ENCODE data around the gene IER3. TPM values are rescaled to one million over a fixed set of nuclear protein-coding genes. Genes with fewer than 3 reads are reported as not detected.

Gene IER3
- total and polyA plus RNA-seq, 2 of the 13 experiments (the other 11 are each of a cell fraction or from before 2014, with no cell fraction given): 51.1 to 131 TPM

DNA sequence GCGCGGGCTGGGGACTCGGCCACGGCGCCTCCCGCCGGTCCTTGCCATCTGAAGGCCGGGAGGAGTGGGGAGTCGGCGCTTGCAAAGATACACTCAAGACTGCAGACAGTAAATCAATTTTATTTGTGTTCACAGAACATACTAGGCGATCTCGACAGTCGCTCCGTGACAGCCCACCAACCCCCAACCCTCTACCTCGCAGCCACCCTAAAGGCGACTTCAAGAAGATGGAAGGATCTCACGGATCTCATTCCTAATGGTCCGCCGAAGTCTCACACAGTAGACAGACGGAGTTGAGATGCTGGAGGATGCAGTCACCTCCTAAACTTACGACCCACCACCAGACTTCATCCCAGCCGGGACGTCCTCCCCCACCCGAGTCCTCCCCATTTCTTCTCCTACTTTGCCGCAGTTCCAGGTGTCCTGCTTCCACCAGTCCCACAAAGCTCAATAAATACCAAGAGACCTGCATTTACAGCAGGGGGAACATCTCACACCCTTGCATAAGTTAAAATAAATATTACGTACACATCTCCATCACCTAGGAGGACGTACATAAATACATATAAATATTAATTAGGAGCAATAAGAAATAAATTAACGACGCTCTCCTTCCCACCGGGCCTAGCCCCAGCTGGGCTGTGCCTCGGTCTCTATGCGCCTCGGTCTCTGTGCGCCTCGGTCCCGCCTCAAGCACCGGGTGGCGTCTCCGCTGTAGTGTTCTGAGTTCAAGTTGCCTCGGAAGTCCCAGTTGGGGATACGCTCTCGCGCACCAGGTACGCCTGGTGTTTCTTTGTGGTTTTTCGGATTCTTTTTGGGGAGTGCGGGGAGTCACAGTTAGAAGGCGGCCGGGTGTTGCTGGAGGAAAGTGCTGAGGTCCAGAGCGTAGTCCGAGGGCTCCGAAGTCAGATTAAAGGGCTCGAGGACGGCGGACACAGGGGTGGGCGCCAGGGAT is 971 bp downstream of the IER3 start (continued):
- TF ChIP-seq FOXM1 (CRISPR knock-in tag; IDR thresholded peaks at IDR 0.05) (0 out of 2 replicates have a peak, but pooled peaks have one; percentile 52), MED8 (CRISPR knock-in tag; IDR thresholded peaks at IDR 0.05; ENCODE audit: insufficient replicate concordance) (no peak), ZNF350 (CRISPR knock-in tag; IDR thresholded peaks at IDR 0.05; ENCODE audit: borderline replicate concordance, low read depth) (peak; percentile 36), TEAD3 (CRISPR knock-in tag; optimal IDR thresholded peaks at IDR 0.05; ENCODE audit: borderline replicate concordance) (peak; percentile 3), ZNF263 (CRISPR knock-in tag; IDR thresholded peaks at IDR 0.05) (peak; percentile 96), KLF15 (CRISPR knock-in tag; IDR thresholded peaks at IDR 0.05; ENCODE audit: borderline replicate concordance) (peak; percentile 54), ZKSCAN5 (CRISPR knock-in tag; IDR thresholded peaks at IDR 0.05) (peak; percentile 38; the same call in 1 of the 2 replicates), PAF1 (CRISPR knock-in tag; IDR thresholded peaks at IDR 0.05) (0 out of 2 replicates have a peak, but pooled peaks have one; percentile 71), HNRNPH1 (optimal IDR thresholded peaks at IDR 0.05; ENCODE audit: low read depth, low read length) (peak; percentile 20), JUNB (CRISPR knock-in tag; IDR thresholded peaks at IDR 0.05; ENCODE audit: borderline replicate concordance) (peak; percentile 51), PCBP1 (IDR thresholded peaks at IDR 0.05; ENCODE audit: borderline replicate concordance, low read depth, low read length) (0 out of 2 replicates have a peak, but pooled peaks have one; percentile 13), ZNF101 (CRISPR knock-in tag; IDR thresholded peaks at IDR 0.05; ENCODE audit: borderline replicate concordance, low read depth) (0 out of 2 replicates have a peak, but pooled peaks have one; percentile 38), KDM3A (CRISPR knock-in tag; IDR thresholded peaks at IDR 0.05; ENCODE audit: low read depth) (peak; percentile 19; the same call in 1 of the 2 replicates), ZNF713 (CRISPR knock-in tag; IDR thresholded peaks at IDR 0.05) (0 out of 2 replicates have a peak, but pooled peaks have one; percentile 89), BHLHE40 (IDR thresholded peaks at IDR 0.05; ENCODE audit: low read length) (0 out of 2 replicates have a peak, but pooled peaks have one; percentile 2), RFX3 (CRISPR knock-in tag; IDR thresholded peaks at IDR 0.05) (peak; percentile 12; the same call in 1 of the 2 replicates), ZNF761 (CRISPR knock-in tag; conservative IDR thresholded peaks at IDR 0.05) (0 out of 2 replicates have a peak, but pooled peaks have one; percentile 59), HNF4G (IDR thresholded peaks at IDR 0.05; ENCODE audit: borderline replicate concordance, low read depth, low read length) (no peak), HNF4G (CRISPR knock-in tag; IDR thresholded peaks at IDR 0.05; ENCODE audit: borderline replicate concordance, low read depth) (peak; percentile 29; the same call in 1 of the 2 replicates), RARA (CRISPR knock-in tag; IDR thresholded peaks at IDR 0.05) (no peak), KDM5A (IDR thresholded peaks at IDR 0.05; ENCODE audit: borderline replicate concordance, low read length) (peak; percentile 34; the same call in 1 of the 2 replicates), KLF9 (CRISPR knock-in tag; IDR thresholded peaks at IDR 0.05; ENCODE audit: low read depth) (no peak), ZNF543 (CRISPR knock-in tag; IDR thresholded peaks at IDR 0.05) (peak; percentile 57; the same call in 1 of the 2 replicates), FIP1L1 (IDR thresholded peaks at IDR 0.05; ENCODE audit: borderline replicate concordance, insufficient read depth, low read depth, low read length) (peak; percentile 58)
- TF ChIP-seq, protein P1, sequence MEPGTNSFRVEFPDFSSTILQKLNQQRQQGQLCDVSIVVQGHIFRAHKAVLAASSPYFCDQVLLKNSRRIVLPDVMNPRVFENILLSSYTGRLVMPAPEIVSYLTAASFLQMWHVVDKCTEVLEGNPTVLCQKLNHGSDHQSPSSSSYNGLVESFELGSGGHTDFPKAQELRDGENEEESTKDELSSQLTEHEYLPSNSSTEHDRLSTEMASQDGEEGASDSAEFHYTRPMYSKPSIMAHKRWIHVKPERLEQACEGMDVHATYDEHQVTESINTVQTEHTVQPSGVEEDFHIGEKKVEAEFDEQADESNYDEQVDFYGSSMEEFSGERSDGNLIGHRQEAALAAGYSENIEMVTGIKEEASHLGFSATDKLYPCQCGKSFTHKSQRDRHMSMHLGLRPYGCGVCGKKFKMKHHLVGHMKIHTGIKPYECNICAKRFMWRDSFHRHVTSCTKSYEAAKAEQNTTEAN (CRISPR knock-in tag; conservative IDR thresholded peaks at IDR 0.05): peak; percentile 14; the same call in 1 of the 2 replicates
- TF ChIP-seq, protein P2, sequence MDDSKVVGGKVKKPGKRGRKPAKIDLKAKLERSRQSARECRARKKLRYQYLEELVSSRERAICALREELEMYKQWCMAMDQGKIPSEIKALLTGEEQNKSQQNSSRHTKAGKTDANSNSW (CRISPR knock-in tag; IDR thresholded peaks at IDR 0.05; ENCODE audit: borderline replicate concordance): no peak
- TF ChIP-seq, protein P3, sequence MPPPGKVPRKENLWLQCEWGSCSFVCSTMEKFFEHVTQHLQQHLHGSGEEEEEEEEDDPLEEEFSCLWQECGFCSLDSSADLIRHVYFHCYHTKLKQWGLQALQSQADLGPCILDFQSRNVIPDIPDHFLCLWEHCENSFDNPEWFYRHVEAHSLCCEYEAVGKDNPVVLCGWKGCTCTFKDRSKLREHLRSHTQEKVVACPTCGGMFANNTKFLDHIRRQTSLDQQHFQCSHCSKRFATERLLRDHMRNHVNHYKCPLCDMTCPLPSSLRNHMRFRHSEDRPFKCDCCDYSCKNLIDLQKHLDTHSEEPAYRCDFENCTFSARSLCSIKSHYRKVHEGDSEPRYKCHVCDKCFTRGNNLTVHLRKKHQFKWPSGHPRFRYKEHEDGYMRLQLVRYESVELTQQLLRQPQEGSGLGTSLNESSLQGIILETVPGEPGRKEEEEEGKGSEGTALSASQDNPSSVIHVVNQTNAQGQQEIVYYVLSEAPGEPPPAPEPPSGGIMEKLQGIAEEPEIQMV (CRISPR knock-in tag; IDR thresholded peaks at IDR 0.05; ENCODE audit: low read depth): no peak
